Panc1 (cell line): ENCODE measurements around the gene CTSL. TPM values are rescaled to one million over a fixed set of nuclear protein-coding genes. Genes with fewer than 3 reads are reported as not detected.

Source experiments
- ATAC-seq: fragments of 200-7000 bp; cut with Tn5 transposase; 2 replicates; pipeline ENCODE4 v1.9.1; 2020; ENCODE audit warnings: mild to moderate bottlenecking, moderate library complexity
- BruUV-seq: library from RNA; stranded (reverse); fragments of 400-500 nt; replicated peaks from 2 replicates; lab custom pipeline; 2021; lab: Mats Ljungman, UMichigan
- CTCF ChIA-PET: fragments of 300-600 bp; sonication (Branson Sonifier 250); formaldehyde crosslinking; loops from one replicate; lab custom pipeline; 2022; ENCODE audit warnings: antibody characterized with exemption; lab: Charles Lee
- POLR2A ChIA-PET: fragments of 300-600 bp; sonication (Branson Sonifier 250); formaldehyde crosslinking; loops from one replicate; lab custom pipeline; 2022; ENCODE audit warnings: antibody characterized with exemption; lab: Charles Lee
- DNase-seq: peaks from one replicate; pipeline ENCODE4 v3.0.0-alpha.2; 2010; ENCODE audit warnings: low read depth, low spot score
- H3K27ac ChIP-seq: 2 replicates; pipeline ENCODE4 v1.5.1; 2011; ENCODE audit warnings: mild to moderate bottlenecking, low read length, inconsistent platforms
- H3K27me3 ChIP-seq: fragments of 200-500 bp; sonication (Bioruptor generic); 2 replicates; pipeline ENCODE4 v1.6.0; 2014; ENCODE audit warnings: low read length, inconsistent platforms; ENCODE audit not compliant: control insufficient read depth, insufficient read depth
- H3K36me3 ChIP-seq: fragments of 200-500 bp; sonication (Bioruptor generic); 2 replicates; pipeline ENCODE4 v1.5.1; 2014; ENCODE audit warnings: inconsistent platforms, mild to moderate bottlenecking, low read length, moderate library complexity; ENCODE audit not compliant: control insufficient read depth, insufficient read depth
- H3K4me1 ChIP-seq: 2 replicates; pipeline ENCODE4 v1.5.1; 2011; ENCODE audit warnings: inconsistent platforms, mild to moderate bottlenecking, low read length, moderate library complexity; ENCODE audit not compliant: control insufficient read depth, insufficient read depth
- H3K4me3 ChIP-seq, 2 experiments: 2 replicates each; pipeline ENCODE4 v1.5.1; 2011 to 2012; ENCODE audit warnings: low read depth in 2 of 2, low read length in 2 of 2, mild to moderate bottlenecking in 2 of 2, inconsistent platforms in 1 of 2, moderate library complexity in 1 of 2
- H3K9me3 ChIP-seq: fragments of 200-500 bp; sonication (Bioruptor generic); 2 replicates; pipeline ENCODE4 v1.5.1; 2014; ENCODE audit warnings: low read depth, mild to moderate bottlenecking, inconsistent platforms, low read length, moderate library complexity; ENCODE audit not compliant: control insufficient read depth, insufficient read depth
- CTCF ChIP-seq: fragments of 450-650 bp; IDR thresholded peaks from 2 replicates; pipeline ENCODE4 v1.5.1; 2017; ENCODE audit warnings: mild to moderate bottlenecking
- POLR2AphosphoS5 ChIP-seq: IDR thresholded peaks from 2 replicates; pipeline ENCODE4 v1.6.1; 2012; ENCODE audit warnings: mild to moderate bottlenecking, low read depth, low read length, moderate library complexity
- REST ChIP-seq, 2 experiments: IDR thresholded peaks; 2 replicates each; pipeline ENCODE4 v1.6.1; 2011 to 2012; ENCODE audit warnings: low read depth in 2 of 2, control low read depth in 1 of 2, low read length in 1 of 2, mild to moderate bottlenecking in 1 of 2, moderate library complexity in 1 of 2; ENCODE audit not compliant: insufficient read depth in 1 of 2
- SIN3A ChIP-seq: IDR thresholded peaks from 2 replicates; pipeline ENCODE4 v1.6.1; 2012; ENCODE audit warnings: low read depth, mild to moderate bottlenecking, low read length, moderate library complexity, borderline replicate concordance; ENCODE audit not compliant: insufficient read depth
- TCF7L2 ChIP-seq: IDR thresholded peaks from 2 replicates; pipeline ENCODE4 v1.6.1; 2011; ENCODE audit warnings: mild to moderate bottlenecking, low read depth, low read length, inconsistent platforms
- in situ Hi-C: cut with HindIII; loops from 2 replicates; pipeline ENCODE4 v1.10.0; 2016; ENCODE audit warnings: low sequenced_read_pairs, low pct_unique_long_range_greater_than_20kb
- intact Hi-C: fragments of 100-400 bp; cut with micrococcal nuclease; formaldehyde crosslinking; loops from one replicate; pipeline ENCODE4 v1.10.0; 2022; ENCODE audit not compliant: unreplicated experiment
- total RNA-seq: library from RNA; stranded (reverse); gene quantifications from one replicate; pipeline ENCODE4 v1.2.1, GENCODE V29; 2021; ENCODE audit not compliant: unreplicated experiment

The CTSL gene
- total RNA-seq, 1 experiment from 2014 or later: 45.2 TPM

GRCh38 chr9:87686520-87687090 is 39.3 kb upstream of the CTSL start:
- no peaks in the 10 kb centered on the region; the same call in 1 of the 2 replicates for H3K27me3 ChIP-seq
- H3K27ac ChIP-seq: no peak overlapping the region
- no peaks in the 10 kb centered on the region for H3K36me3 ChIP-seq
- no peak overlapping the region for H3K4me3 ChIP-seq
- in situ Hi-C loops (no loop called here), intact Hi-C loops (no loop called here)
- CTCF ChIA-PET: no interaction called here
- no peaks in the 10 kb centered on the region for H3K4me1 ChIP-seq
- H3K9me3 ChIP-seq: no peaks in the 10 kb centered on the region
- ATAC-seq (no peak), DNase-seq (no peak)
- BruUV-seq: no TSS peak
- TF ChIP-seq TCF7L2 (no peak), CTCF (no peak), POLR2AphosphoS5 (no peak), SIN3A (no peak), REST (IDR thresholded peaks at IDR 0.05; ENCODE audit: insufficient read depth in 1 of 2, low read depth in 2 of 2, low read length in 1 of 2) (no peak)
- POLR2A ChIA-PET: no interaction called here

- Histone ChIP-seq H3K4me1 (no peaks in the 10 kb centered on the region), H3K4me3 (no peak overlapping the region), H3K27me3 (no peaks in the 10 kb centered on the region; the same call in 1 of the 2 replicates), H3K9me3 (no peaks in the 10 kb centered on the region), H3K36me3 (no peaks in the 10 kb centered on the region), H3K27ac (no peak overlapping the region)
- no peak for ATAC-seq
- POLR2A ChIA-PET: no interaction called here
- DNase-seq: no peak
- TF ChIP-seq REST (IDR thresholded peaks at IDR 0.05; ENCODE audit: insufficient read depth in 1 of 2, low read depth in 2 of 2, low read length in 1 of 2): no peak
- TF ChIP-seq POLR2AphosphoS5: no peak
- TF ChIP-seq CTCF: no peak
- no peak for TF ChIP-seq SIN3A
- no peak for TF ChIP-seq TCF7L2
- in situ Hi-C loops (no loop called here), intact Hi-C loops (no loop called here)
- BruUV-seq: no TSS peak
- CTCF ChIA-PET: interaction anchor here (0.7 kb wide), 1 partner anchor 328 kb away, joined by 3 read pairs; no protein-coding TSS in a partner anchor
Observed at GRCh38 chr9:87687207-87687606, 38.7 kb upstream of the CTSL start.
